Transverse colon (tissue), 4 donors: ENCODE results near the gene SLC5A1.

Experiments used
- CTCF ChIP-seq, 5 experiments: fragments of 200-600 bp in 3 of 5; fragments of 450-650 bp in 2 of 5; sonication (generic) in 3 of 5; IDR thresholded peaks; 1 replicate in 2 of 5; 2 replicates in 3 of 5; pipeline ENCODE4 v1.5.1; 2016 to 2017; ENCODE audit warnings: antibody characterized with exemption in 5 of 5, inconsistent platforms in 3 of 5, mild to moderate bottlenecking in 2 of 5, moderate library complexity in 1 of 5
- EP300 ChIP-seq: sonication (generic); formaldehyde crosslinking; IDR thresholded peaks from one replicate; pipeline ENCODE4 v1.6.1; 2017; ENCODE audit warnings: antibody characterized with exemption, low read depth
- POLR2A ChIP-seq: fragments of 450-650 bp; IDR thresholded peaks from one replicate; pipeline ENCODE4 v1.6.1; 2016; ENCODE audit warnings: antibody characterized with exemption, mild to moderate bottlenecking, moderate library complexity
- POLR2AphosphoS5 ChIP-seq, 3 donors: sonication (generic); formaldehyde crosslinking; IDR thresholded peaks; one replicate each; pipeline ENCODE4 v1.6.1; 2016; ENCODE audit warnings: antibody characterized with exemption in 3 of 3

GRCh38 chr22:32119568-32120235 is 76.6 kb downstream of the SLC5A1 start:
- TF ChIP-seq CTCF (IDR thresholded peaks at IDR 0.05) (no peak), POLR2A (no peak), EP300 (no peak), POLR2AphosphoS5 (IDR thresholded peaks at IDR 0.05) (no peak)
